GM18505 (cell line): ENCODE measurements around the gene GALNT9.
"Not testable (repeated sequence)": the region's sequence is repeated elsewhere in the genome, so short reads cannot be mapped to it uniquely, and the experiment has no call there.

ENCODE experiments used
- ATAC-seq: cut with Tn5 transposase; IDR thresholded peaks from one replicate; pipeline ENCODE4 v1.9.1; 2021; ENCODE audit not compliant: unreplicated experiment
- POLR2A ChIP-seq: IDR thresholded peaks from 4 replicates; pipeline ENCODE4 v1.6.1; 2011; ENCODE audit warnings: borderline replicate concordance; ENCODE audit not compliant: insufficient read depth, insufficient read length; ENCODE audit errors: extremely low read depth

GALNT9 gene

DNA sequence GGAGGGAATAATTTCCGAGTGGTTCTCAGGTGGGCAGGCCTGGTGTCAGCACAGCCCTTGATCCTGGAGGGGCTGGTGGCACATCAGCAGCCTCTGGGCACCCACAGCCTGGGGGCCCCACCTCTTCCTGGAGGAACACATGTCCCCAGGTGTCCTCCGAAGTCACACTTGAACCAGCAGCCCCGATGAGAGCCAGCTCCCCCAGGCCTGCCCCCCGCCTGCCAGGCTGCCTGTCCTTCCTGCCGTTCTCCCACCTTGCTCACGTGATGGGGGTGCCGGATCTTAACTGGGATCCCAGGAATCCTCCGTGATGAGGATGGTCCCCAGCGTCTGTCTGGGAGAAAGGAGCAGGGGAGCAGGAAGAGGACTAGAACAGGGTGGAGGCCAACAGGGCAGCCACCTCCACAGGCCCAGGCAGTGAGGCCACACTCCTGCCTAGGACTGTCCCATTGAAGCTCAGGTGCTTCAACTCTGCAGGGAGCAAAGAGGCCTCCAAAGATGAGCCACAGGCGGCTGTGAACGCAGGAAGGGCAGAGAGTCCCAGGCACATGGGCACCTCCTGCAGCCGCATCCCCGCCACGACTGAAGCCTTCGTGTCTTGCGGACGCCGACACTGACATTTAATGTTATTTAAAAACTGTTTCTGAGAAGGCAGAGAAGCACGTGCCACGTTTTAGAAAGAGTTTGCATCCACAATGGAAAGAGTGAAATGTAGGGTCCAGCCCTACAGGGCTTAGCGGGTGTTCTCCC lies 77.5 kb downstream of the GALNT9 start:
- no peak for ATAC-seq
- no peak for TF ChIP-seq POLR2A

DNA sequence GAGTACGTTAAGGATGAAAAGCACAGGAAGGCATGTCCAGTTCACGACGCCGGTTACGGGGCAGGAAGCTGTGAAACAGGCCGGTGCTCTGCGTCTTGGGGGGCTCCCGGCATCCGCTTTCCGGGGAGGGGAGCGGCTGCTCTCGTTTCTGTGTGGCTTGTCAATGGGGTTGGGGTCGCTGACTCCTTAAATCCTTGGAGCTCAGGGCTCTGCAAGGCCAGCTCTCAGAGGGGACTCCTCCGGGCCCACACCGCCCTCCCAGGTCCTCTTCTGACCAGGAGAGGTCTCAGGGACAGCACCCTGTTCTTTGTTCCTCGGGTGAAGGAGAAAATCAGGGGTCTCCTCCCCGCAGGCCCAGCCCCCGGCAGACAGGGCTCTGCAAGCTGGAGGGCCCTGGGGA lies 78.1 kb downstream of the GALNT9 start:
- no peak for ATAC-seq
- no peak for TF ChIP-seq POLR2A

DNA sequence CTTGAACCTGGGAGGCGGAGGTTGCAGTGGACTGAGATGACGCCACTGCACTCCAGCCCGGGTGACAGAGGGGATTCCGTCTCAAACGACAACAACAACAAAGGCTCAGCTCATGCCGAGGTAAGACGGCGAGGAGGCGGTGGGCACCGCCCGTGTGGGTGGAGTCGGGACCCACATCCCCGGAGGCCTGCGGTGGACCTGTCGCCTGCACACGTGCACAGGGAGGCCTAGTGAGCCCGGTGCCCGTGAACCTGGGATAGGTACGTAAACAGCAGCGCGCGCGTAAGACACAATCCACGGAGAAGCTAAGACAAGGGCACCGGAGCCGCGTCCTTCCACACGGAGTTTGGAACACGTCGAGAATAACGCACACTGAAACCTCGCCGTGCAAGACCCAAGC lies 78.7 kb downstream of the GALNT9 start:
- TF ChIP-seq POLR2A = no peak
- ATAC-seq = no peak

DNA sequence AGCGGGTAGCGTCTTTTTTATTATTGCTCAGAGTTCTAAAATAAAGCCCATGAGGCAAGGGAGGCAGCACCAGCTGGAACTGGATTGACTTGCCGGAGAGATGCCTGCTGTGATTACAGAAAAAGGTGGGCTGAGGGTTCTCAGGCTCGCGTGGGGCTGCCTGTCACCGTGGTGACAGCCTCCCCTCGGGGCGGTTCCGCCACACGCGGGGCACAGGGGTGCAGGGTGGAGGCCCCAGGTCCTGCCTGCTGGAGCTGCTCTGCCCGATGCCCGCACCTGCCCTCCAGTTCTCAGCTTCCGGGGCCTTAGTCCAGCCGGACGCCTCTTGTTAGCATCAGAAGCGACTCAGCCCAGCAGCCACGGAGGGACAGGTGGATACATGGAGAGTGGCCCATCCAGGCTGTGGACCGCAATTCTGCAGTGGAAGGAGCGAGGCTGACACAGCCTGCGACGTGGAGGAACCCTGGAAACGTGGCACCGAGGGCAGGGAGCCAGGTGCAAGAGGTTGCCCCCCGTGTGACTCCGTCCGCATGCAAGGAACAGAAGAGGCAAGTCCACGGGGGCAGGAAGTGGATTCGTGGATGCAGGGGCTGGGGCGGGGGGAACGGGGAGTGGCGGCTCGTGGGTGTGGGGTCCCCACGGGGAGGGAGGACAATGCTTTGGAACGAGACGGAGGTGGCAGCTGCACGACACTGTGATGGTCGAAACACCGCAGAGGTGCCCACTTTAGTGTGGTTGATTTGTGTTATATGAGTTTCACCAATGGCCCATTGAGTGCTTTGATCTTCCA lies 79.5 kb downstream of the GALNT9 start:
- no peak for ATAC-seq
- TF ChIP-seq POLR2A = no peak

DNA sequence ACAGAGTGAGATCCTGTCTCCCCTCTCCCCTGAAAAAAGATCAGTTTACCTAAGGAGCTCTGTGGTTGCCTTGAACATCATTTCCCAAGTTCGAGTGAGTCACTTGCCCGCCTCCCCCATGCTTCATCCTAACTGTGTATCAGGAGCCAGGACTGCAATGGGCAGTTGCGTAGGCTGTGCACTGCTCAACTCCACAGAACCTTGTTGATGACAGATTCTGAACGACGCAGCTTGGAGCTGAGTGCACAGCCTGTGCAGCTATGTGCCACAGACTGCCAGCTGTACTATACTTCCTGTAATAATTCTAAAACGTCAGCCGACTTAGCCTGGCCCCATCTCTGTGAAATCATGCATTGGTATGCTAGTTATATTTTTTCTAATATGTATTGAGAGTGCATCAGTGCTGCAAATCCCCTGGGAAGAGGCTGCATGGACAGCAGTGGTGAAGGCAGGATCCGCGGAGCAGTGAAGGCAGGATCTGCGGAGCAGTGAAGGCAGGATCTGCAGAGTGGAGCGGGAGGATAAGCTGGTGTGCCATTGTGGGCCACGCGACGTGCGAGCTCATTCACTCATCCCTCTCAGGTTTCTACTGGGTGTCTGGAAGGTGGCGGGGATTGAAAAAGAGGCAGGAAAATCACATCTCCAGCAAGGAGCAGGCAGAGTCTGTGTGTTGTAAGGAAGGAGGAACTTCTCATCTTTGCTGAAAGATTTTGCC lies 80.8 kb downstream of the GALNT9 start:
- ATAC-seq = no peak
- TF ChIP-seq POLR2A = no peak

DNA sequence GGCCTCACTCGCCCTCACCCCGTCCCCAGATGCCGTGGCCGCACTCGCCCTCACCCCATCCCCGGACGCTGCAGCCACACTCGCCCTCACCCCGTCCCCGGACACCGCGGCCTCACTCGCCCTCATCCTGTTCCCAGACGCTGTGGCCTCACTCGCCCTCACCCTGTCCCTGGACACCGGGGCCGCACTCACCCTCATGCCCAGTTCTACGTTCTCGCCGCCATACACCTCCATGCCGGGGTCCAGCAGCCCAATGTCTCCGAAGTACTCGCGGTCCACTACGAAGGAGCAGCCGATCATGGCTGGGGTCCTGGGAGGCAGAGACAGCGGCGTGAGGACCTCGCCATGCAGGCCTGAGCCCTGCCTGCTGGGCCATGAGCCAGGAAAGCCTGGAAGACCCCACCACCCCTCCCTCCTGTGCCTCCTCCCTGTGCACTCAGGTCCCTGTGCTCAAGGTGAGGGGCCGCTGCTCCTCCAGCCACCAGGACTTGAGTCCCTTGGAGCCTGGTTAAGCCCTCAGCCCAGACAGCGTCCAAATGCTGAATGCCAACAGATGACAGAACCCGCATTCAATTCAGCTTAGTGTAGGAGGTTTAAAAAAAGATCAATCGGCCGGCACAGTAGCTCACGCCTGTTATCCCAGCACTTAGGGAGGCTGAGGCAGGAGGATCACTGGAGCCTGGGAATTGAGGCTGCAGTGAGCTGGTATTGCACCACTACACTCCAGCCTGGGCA lies 81.5 kb downstream of the GALNT9 start:
- ATAC-seq = no peak

DNA sequence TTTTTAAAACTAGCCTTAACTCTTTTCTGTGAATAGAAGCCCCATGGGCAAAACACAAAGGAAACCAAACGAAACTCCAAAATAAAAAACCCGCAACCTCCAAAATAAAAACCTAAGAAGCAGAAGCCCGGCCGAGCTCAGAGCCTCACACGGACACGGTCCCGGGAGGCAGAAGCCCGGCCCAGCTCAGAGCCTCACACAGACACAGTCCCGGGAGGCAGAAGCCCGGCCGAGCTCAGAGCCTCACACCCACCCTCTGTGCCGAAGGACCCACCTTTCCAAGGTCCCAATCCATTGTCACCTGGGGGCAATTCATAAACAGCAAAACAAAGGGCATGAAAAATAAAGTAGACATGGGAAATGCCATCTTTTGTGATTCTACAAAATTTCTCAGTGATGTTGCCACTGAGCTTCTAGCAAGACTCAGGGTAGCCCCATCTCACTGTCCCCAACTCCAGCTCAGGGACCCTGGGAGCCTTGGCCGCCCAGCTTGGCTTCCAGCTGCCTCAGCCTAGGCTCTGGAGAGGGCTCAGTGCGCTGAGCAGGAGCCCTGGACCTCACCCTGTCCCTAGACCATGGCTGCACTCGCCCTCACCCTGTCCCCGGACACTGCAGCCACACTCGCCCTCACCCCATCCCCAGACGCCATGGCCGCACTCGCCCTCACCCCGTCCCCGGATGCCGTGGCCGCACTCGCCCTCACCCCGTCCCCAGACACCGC lies 82.2 kb downstream of the GALNT9 start:
- ATAC-seq = no peak
- TF ChIP-seq POLR2A = no peak

More for the DNA sequence above, 81.5 kb downstream of the GALNT9 start:
- TF ChIP-seq POLR2A = no peak

DNA sequence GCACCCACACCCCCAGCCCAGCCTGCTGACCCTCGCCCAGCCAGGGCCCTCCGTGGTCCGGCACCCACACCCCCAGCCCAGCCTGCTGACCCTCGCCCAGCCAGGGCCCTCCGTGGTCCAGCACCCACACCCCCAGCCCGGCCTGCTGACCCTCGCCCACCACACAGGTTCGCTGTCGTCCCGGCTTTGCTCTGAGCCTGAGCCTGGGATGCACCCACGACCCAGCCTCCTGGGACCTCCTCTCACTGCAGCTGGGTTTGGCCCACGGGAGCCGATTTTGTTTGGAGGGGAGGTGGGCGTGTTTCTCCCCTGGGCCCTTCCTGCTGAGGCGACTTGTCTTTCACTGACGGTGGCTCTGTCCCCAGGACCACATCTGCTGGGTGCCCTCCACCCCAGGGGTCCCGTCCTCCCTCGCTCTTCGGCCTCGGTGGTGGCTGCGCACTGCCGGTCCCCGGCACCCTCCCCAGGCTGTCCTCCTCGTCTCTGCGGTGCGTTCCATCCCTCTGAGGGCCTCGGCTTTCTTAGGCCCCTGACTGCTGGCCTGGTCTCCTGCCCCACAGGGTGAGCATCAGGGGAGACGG lies 83.8 kb downstream of the GALNT9 start:
- ATAC-seq = no peak

DNA sequence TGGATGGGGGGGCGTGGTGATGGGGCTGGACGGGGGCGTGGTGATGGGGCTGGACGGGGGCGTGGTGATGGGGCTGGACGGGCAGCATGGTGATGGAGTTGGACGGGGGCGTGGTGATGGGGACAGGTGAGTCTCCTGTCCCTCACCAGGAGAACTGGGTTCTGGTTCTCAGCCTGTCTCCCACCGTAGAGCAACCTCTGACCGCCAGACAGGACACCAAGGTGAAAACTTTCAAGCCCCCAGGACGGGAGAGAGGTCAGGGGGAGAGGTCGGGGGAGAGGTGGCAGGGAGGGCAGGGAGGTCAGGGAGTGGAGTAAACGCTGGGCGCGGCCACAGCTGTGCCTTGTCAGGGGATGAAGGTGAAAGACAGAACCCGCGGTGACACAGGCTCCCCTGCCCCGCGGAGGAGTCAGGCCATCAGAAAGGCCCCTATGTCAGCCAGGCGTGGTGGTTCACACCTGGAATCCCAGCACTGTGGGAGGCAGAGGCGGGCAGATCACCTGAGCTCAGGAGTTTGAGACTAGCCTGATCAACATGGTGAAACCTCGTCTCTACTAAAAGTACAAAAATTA lies 84.6 kb downstream of the GALNT9 start:
- ATAC-seq = no peak
- no peak for TF ChIP-seq POLR2A

More for the DNA sequence above, 83.8 kb downstream of the GALNT9 start:
- no peak for TF ChIP-seq POLR2A

DNA sequence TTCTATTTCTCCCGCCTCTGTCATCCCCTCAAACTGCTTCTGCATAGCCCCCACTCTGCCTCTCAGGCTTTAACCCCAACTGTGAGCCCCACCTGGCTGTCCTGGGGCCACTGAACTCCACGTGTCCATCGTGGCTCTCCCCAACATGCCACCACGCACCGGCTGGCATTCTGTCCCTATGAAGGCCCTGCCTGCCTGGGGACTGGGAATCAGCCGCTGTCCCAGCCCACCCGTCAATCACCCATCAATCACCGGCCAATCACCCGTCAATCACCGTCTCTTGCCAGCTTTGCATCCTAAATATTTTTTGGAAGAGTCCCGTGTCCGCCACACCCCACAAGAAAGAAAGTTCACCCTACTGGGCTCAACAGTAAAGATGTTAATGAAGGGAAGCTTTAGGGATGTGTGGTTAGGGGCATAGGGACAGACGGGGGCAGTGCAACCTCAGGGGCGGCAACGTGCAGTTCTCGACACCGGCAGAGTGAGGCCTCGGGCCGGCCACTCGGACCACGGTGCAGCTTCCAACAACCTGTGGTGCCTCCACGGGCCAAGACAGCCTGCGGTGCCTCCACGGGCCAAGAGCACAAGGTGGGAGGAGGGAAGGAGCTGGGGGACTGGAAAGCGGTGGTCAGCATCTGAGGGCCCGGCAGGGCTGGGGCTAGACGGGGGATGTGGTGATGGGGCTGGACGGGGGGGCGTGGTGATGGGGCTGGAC lies 85.6 kb downstream of the GALNT9 start:
- ATAC-seq = no peak
- no peak for TF ChIP-seq POLR2A

DNA sequence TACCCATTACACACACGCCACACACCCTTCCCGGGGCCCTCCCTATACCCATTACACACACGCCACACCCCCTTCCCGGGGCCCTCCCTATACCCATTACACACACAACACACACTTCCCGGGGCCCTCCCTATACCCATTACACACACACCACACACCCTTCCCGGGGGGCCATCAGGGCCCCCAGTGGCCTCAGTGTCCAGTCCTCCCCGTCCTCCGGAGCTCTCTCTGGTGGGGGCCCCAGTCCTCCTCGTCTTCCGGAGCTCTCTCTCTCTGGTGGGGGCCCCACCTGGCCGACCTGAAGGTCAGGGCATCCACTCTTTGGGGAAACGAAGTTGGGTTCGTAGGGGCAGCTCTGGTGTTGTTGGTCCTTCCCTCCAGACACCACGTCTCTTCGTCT lies 86.2 kb downstream of the GALNT9 start:
- not testable (repeated sequence) for ATAC-seq

DNA sequence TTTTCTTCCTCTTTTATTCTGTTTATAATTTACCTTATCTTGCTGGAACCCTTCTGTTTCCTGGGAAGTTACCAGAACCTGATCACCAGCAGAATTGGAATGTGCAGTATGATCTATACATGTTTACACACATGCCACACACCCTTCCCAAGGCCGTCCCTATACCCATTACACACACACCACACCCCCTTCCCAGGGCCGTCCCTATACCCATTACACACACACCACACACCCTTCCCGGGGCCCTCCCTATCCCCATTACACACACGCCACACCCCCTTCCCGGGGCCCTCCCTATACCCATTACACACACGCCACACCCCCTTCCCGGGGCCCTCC lies 88.8 kb downstream of the GALNT9 start:
- not testable (repeated sequence) for ATAC-seq
